Ovary (tissue), 9 donors: Measurements from ENCODE around the gene TMEM198. TPM values are rescaled to one million over a fixed set of nuclear protein-coding genes. Genes with fewer than 3 reads are reported as not detected.

ENCODE experiments used
- DNase-seq, 5 donors: peaks; one replicate each; pipeline ENCODE4 v3.0.0-alpha.2; 2019 to 2020
- H3K27ac ChIP-seq, 2 donors: fragments of 200-600 bp; one replicate each; pipeline versions ENCODE4 v1.5.1 to v1.8.0; 2019 to 2022
- H3K27me3 ChIP-seq: fragments of 200-600 bp; one replicate; pipeline ENCODE4 v1.8.0; 2022
- H3K36me3 ChIP-seq: fragments of 200-600 bp; sonication (generic); one replicate; pipeline ENCODE4 v1.5.1; 2019
- H3K4me1 ChIP-seq: one replicate; pipeline ENCODE4 v1.8.1; 2013; ENCODE audit warnings: mild to moderate bottlenecking, moderate library complexity; ENCODE audit not compliant: insufficient read depth
- H3K4me3 ChIP-seq: fragments of 200-600 bp; sonication (generic); one replicate; pipeline ENCODE4 v1.5.1; 2017
- H3K9me3 ChIP-seq, 2 donors: fragments of 200-600 bp in 1 of 2; sonication (generic) in 1 of 2; one replicate each; pipeline versions ENCODE4 v1.5.1 to v1.8.1; 2013 to 2019; ENCODE audit warnings: mild to moderate bottlenecking in 1 of 2, moderate library complexity in 1 of 2
- CTCF ChIP-seq, 3 donors: fragments of 450-650 bp in 2 of 3; fragments of 200-600 bp in 1 of 3; IDR thresholded peaks; one replicate each; pipeline versions ENCODE4 v1.5.1 to v1.8.0; 2016 to 2022; ENCODE audit warnings: antibody characterized with exemption in 3 of 3, mild to moderate bottlenecking in 1 of 3
- EP300 ChIP-seq: sonication (generic); formaldehyde crosslinking; IDR thresholded peaks from one replicate; pipeline ENCODE4 v1.6.1; 2017; ENCODE audit warnings: antibody characterized with exemption
- POLR2A ChIP-seq: fragments of 450-650 bp; IDR thresholded peaks from one replicate; pipeline ENCODE4 v1.6.1; 2017; ENCODE audit warnings: antibody characterized with exemption, mild to moderate bottlenecking, moderate library complexity
- WGBS, 3 donors: extraction: QIAGEN DNeasy Blood & Tissue Kit in 1 of 3; methylation state at CpG; one replicate each; pipeline versions ENCODE4 v1.1.5 to v1.1.7; 2013 to 2017; 5-methylcytosine and 5-hydroxymethylcytosine counted together
- intact Hi-C, 4 donors: fragments of 100-400 bp; cut with DNase I; formaldehyde crosslinking; loops; one replicate each; pipeline versions ENCODE4 v1.11.0 to v1.15.1; 2022 to 2023
- polyA plus RNA-seq, 2 donors: library from polyadenylated mRNA; stranded (reverse); fragments of 200-250 nt in 1 of 2; fragments of 350-450 nt in 1 of 2; fragmentation: Illumina TruSeq in 1 of 2; extraction: RNeasy Lipid Tissue Mini Kit (QIAGEN cat#74804) in 1 of 2; gene quantifications; one replicate each; pipeline ENCODE4 v1.2.3, GENCODE V29; 2013 to 2014
- total RNA-seq, 7 donors: library from RNA; depleted of rRNA in 2 of 7; stranded (reverse); fragments of >200 nt in 2 of 7; fragmentation: NEBNext Ultra II Directional in 3 of 7; extraction: Animal tissue kit (Norgen Biotek cat#: 25700) in 3 of 7; gene quantifications; one replicate each; pipeline versions ENCODE4 v1.1.0 to v1.2.4, GENCODE V29; 2016 to 2023
- donor health status: DM: no; HTN: no; CAD: no; lungs with moderate emphysema.
- donor health status: DM: no; HTN: no; CAD: no.
- donor health status: Bipolar disorder and iron deficiency.
- donor health status: DM: yes; HTN: yes; CAD: no.
- donor health status: DM: no; HTN: no; CAD: no.
- donor health status: DM: yes; HTN: yes; CAD: no.

The TMEM198 gene
- total and polyA plus RNA-seq, 9 donors: 0.62 to 22.7 (median 10.4) TPM

DNA sequence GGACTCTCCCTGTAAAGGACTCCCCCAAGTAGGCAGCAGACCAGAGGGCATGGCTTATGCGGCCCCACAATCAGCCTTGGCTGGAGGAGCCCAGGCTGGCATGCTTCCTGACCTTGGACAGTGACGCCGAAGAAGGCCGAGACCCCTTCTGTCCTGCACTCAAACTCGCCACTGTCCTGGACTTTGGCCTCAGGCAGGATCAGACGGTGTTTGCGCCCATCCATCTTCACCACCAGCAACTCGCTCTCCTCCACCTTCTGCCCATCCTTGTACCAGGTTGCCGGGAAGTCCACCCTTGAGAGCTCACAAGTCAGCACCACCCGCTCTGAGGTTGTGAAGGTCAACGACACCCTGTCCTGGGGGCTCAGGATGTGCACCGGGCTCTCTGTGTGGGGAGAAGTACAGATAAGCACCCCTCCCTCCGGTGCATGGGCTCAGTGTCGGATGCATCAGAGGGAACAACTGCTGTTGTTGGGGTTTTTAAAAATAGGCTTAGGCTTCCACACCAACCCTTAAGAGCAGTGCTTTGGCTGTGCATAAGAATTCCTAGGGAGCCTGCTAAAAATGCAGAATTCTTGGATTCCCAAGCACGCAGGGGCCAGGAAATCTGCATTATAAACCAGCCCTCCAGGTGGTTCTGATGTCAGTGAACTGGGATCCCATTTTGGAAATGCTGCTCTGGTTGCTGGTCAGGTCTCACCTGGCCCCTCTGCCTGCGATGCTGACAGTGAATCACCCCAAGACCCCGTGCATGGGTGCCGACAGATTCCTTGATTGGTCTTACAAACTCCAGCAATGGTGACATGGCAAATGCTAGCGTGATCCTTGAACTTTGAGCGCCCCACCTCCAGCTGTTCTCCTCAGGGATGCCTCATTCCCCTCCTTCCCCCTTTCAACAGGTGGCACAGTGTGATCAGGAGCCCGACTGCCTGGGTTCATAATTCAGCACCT, 21.6 kb downstream of the TMEM198 start:
- Histone ChIP-seq H3K9me3 (no peaks in the 10 kb centered on the region), H3K27me3 (no peaks in the 10 kb centered on the region), H3K4me1 (peaks cover 3% of the 10 kb centered on the region), H3K4me3 (no peak overlapping the region), H3K36me3 (no peaks in the 10 kb centered on the region), H3K27ac (no peak overlapping the region)
- 73 to 84% (median 76%) methylated on average over 21 of the region's 21 CpGs for WGBS, 3 donors
- TF ChIP-seq POLR2A: no peak
- TF ChIP-seq CTCF (IDR thresholded peaks at IDR 0.05): no peak
- TF ChIP-seq EP300: no peak
- intact Hi-C loops: loop anchor here in 1 of 4 donors (5.0 kb wide), 1 partner anchor 77 kb away; no protein-coding TSS in a partner anchor
- peak in 2 of 5 donors; percentile 26 to 51 for DNase-seq

- Histone ChIP-seq H3K27ac (no peak overlapping the region), H3K27me3 (no peaks in the 10 kb centered on the region), H3K4me3 (no peak overlapping the region), H3K4me1 (peaks cover 1% of the 10 kb centered on the region), H3K36me3 (no peaks in the 10 kb centered on the region), H3K9me3 (no peaks in the 10 kb centered on the region)
- no peak for TF ChIP-seq POLR2A
- no peak for TF ChIP-seq CTCF (IDR thresholded peaks at IDR 0.05)
- TF ChIP-seq EP300: no peak
- 85 to 91% (median 87%) methylated on average over 11 of the region's 11 CpGs for WGBS, 3 donors
- intact Hi-C loops: loop anchor here in 1 of 4 donors (5.0 kb wide), 1 partner anchor 76 kb away; no protein-coding TSS in a partner anchor
- DNase-seq: peak in 1 of 5 donors; percentile 39
Observed at GRCh38 chr2:219566640-219567039, 22.8 kb downstream of the TMEM198 start.

- TF ChIP-seq CTCF (IDR thresholded peaks at IDR 0.05) (no peak), POLR2A (no peak), EP300 (no peak)
- H3K27me3 ChIP-seq: no peaks in the 10 kb centered on the region
- H3K27ac ChIP-seq: no peak overlapping the region
- intact Hi-C loops: loop anchor here in 1 of 4 donors (5.0 kb wide), 1 partner anchor 75 kb away; no protein-coding TSS in a partner anchor
- peaks cover 1% of the 10 kb centered on the region for H3K4me1 ChIP-seq
- WGBS, 3 donors: 89 to 90% (median 90%) methylated on average over 18 of the region's 18 CpGs
- no peaks in the 10 kb centered on the region for H3K9me3 ChIP-seq
- DNase-seq: peak in 1 of 5 donors; percentile 27
- H3K4me3 ChIP-seq: no peak overlapping the region
- H3K36me3 ChIP-seq: no peaks in the 10 kb centered on the region
Observed at GRCh38 chr2:219567131-219567530, 23.3 kb downstream of the TMEM198 start.

DNA sequence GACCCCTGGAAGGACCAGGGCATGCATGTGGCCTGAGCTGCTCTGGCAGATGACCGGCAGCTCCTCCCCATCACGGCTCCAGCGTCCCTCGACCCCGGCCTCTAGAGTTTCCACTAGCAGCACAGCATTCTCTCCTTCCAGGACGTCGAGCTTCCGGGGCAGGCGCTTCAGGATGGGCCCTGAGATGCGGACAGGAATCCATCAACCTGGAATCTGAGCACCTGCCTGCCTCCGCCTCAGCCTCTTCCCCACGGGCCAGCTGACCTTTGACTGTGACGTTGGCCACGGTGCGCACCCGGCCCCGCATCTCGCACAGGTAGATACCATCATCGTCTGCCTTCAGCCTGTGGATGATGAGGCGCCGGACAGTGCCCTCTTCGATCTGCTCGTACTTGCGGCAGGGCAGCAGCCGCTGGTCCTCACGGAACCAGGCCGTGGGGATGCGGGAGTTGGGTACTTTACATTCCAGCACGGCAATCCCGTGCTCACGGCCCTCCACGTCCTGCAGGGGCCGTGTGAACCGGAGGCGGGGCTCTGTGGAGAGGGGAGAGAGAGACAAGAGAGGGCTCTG, 24.0 kb downstream of the TMEM198 start:
- Histone ChIP-seq H3K27ac (peak overlapping the region in 1 of 2 donors; percentile 97), H3K27me3 (no peaks in the 10 kb centered on the region), H3K36me3 (no peaks in the 10 kb centered on the region), H3K9me3 (no peaks in the 10 kb centered on the region), H3K4me3 (no peak overlapping the region), H3K4me1 (peaks cover 5% of the 10 kb centered on the region)
- intact Hi-C loops: loop anchor here in 1 of 4 donors (5.0 kb wide), 1 partner anchor 74 kb away; no protein-coding TSS in a partner anchor
- TF ChIP-seq POLR2A (no peak), CTCF (IDR thresholded peaks at IDR 0.05) (no peak), EP300 (no peak)
- WGBS, 3 donors: 77 to 82% (median 81%) methylated on average over 35 of the region's 35 CpGs
- peak in 1 of 5 donors; percentile 60 for DNase-seq
